ENCODE results near the gene KLHDC3. TPM values are rescaled to one million over a fixed set of nuclear protein-coding genes. Genes with fewer than 3 reads are reported as not detected.
A peak's percentile ranks its signal among the peaks of the same experiment; 100 is the strongest.
"Not testable (repeated sequence)": the region's sequence is repeated elsewhere in the genome, so short reads cannot be mapped to it uniquely, and the experiment has no call there.

KLHDC3 gene
- total RNA-seq, 1 experiment from 2014 or later: 69.3 TPM

- DNase-seq (ENCODE audit: low read depth): no peak
Observed at GRCh38 chr6:42988486-42989020, 25.5 kb upstream of the KLHDC3 start.

- DNase-seq (ENCODE audit: low read depth): no peak
Observed at GRCh38 chr6:42989923-42990322, 24.1 kb upstream of the KLHDC3 start.

- DNase-seq (ENCODE audit: low read depth): no peak
Observed at GRCh38 chr6:42993445-42993844, 20.6 kb upstream of the KLHDC3 start.

- DNase-seq (ENCODE audit: low read depth): no peak
Observed at GRCh38 chr6:42996513-42996912, 17.5 kb upstream of the KLHDC3 start.

- not testable (repeated sequence) for DNase-seq (ENCODE audit: low read depth)
Observed at GRCh38 chr6:42998205-42998604, 15.8 kb upstream of the KLHDC3 start.

GRCh38 chr6:43001843-43002242 is 12.2 kb upstream of the KLHDC3 start:
- DNase-seq (ENCODE audit: low read depth): no peak

GRCh38 chr6:43005844-43006243 is 8.2 kb upstream of the KLHDC3 start:
- DNase-seq (ENCODE audit: low read depth): no peak

GRCh38 chr6:43006251-43006650 is 7.8 kb upstream of the KLHDC3 start:
- no peak for DNase-seq (ENCODE audit: low read depth)

- no peak for DNase-seq (ENCODE audit: low read depth)
Observed at GRCh38 chr6:43007126-43007525, 6.9 kb upstream of the KLHDC3 start.

- peak; percentile 39 for DNase-seq (ENCODE audit: low read depth)
Observed at GRCh38 chr6:43009124-43009523, 4.9 kb upstream of the KLHDC3 start.

GRCh38 chr6:43011207-43011606 is 2.8 kb upstream of the KLHDC3 start:
- no peak for DNase-seq (ENCODE audit: low read depth)

GRCh38 chr6:43012364-43012763 is 1.7 kb upstream of the KLHDC3 start:
- DNase-seq (ENCODE audit: low read depth): no peak

- peak; percentile 43 for DNase-seq (ENCODE audit: low read depth)
Observed at GRCh38 chr6:43013097-43013842, 779 bp upstream of the KLHDC3 start.

- DNase-seq (ENCODE audit: low read depth): peak; percentile 37
Observed at GRCh38 chr6:43014434-43014909, 423 bp downstream of the KLHDC3 start.

- no peak for DNase-seq (ENCODE audit: low read depth)
Observed at GRCh38 chr6:43016176-43016942, 2.3 kb downstream of the KLHDC3 start.

- no peak for DNase-seq (ENCODE audit: low read depth)
Observed at GRCh38 chr6:43016943-43017334, 2.9 kb downstream of the KLHDC3 start.

- no peak for DNase-seq (ENCODE audit: low read depth)
Observed at GRCh38 chr6:43019152-43019551, 5.1 kb downstream of the KLHDC3 start.

- DNase-seq (ENCODE audit: low read depth): no peak
Observed at GRCh38 chr6:43020052-43020705, 6.1 kb downstream of the KLHDC3 start.

- peak; percentile 29 for DNase-seq (ENCODE audit: low read depth)
Observed at GRCh38 chr6:43020847-43021246, 6.8 kb downstream of the KLHDC3 start.

- peak; percentile 72 for DNase-seq (ENCODE audit: low read depth)
Observed at GRCh38 chr6:43021270-43022047, 7.4 kb downstream of the KLHDC3 start, which contains the start of gene RRP36. TSS of gene RRP36 (plus strand) at chr6:43021623. CDS start at chr6:43021655, 32 bp downstream.

GRCh38 chr6:43024436-43024835 is 10.4 kb downstream of the KLHDC3 start:
- DNase-seq (ENCODE audit: low read depth): no peak
